Esophagus (tissue), 2 donors: Measurements from ENCODE around the gene KLHL15. TPM values are rescaled to one million over a fixed set of nuclear protein-coding genes. Genes with fewer than 3 reads are reported as not detected.
"Not testable (repeated sequence)": the region's sequence is repeated elsewhere in the genome, so short reads cannot be mapped to it uniquely, and the experiment has no call there.

Source experiments
- H3K27ac ChIP-seq, 2 donors: one replicate each; pipeline ENCODE4 v1.5.1; 2013; ENCODE audit warnings: low read depth in 2 of 2, mild to moderate bottlenecking in 2 of 2, inconsistent platforms in 1 of 2, low read length in 1 of 2, moderate library complexity in 1 of 2
- H3K27me3 ChIP-seq, 2 donors: one replicate each; pipeline ENCODE4 v1.6.1; 2013; ENCODE audit warnings: low read length in 2 of 2, control low read depth in 1 of 2, mild to moderate bottlenecking in 1 of 2; ENCODE audit not compliant: insufficient read depth in 2 of 2, control insufficient read depth in 1 of 2
- H3K36me3 ChIP-seq, 2 donors: one replicate each; pipeline ENCODE4 v1.6.1; 2013; ENCODE audit warnings: low read length in 1 of 2; ENCODE audit not compliant: control insufficient read depth in 2 of 2, insufficient read depth in 2 of 2
- H3K4me1 ChIP-seq, 2 donors: one replicate each; pipeline ENCODE4 v1.6.1; 2013; ENCODE audit warnings: low read length in 1 of 2; ENCODE audit not compliant: control insufficient read depth in 2 of 2, insufficient read depth in 2 of 2
- H3K4me3 ChIP-seq, 2 donors: one replicate each; pipeline ENCODE4 v1.5.1; 2013; ENCODE audit warnings: low read length in 2 of 2, mild to moderate bottlenecking in 2 of 2, low read depth in 1 of 2, moderate library complexity in 1 of 2
- H3K9me3 ChIP-seq, 2 donors: one replicate each; pipeline ENCODE4 v1.6.1; 2013; ENCODE audit warnings: mild to moderate bottlenecking in 2 of 2, low read depth in 1 of 2, low read length in 1 of 2, moderate library complexity in 1 of 2; ENCODE audit not compliant: control insufficient read depth in 2 of 2, insufficient read depth in 1 of 2
- WGBS, 2 donors: extraction: QIAGEN DNeasy Blood & Tissue Kit; methylation state at CpG; one replicate each; pipeline ENCODE4 v1.1.7; 2013; 5-methylcytosine and 5-hydroxymethylcytosine counted together
- polyA plus RNA-seq, 2 donors: library from polyadenylated mRNA; stranded (reverse); fragments of 200-250 nt; gene quantifications; one replicate each; pipeline ENCODE4 v1.2.3, GENCODE V29; 2013
- donor health status: healthy with polysubstance abuse.
- donor health status: Bipolar disorder and iron deficiency.

The KLHL15 gene
- polyA plus RNA-seq, 2 donors: 0.84 to 1.9 TPM

DNA sequence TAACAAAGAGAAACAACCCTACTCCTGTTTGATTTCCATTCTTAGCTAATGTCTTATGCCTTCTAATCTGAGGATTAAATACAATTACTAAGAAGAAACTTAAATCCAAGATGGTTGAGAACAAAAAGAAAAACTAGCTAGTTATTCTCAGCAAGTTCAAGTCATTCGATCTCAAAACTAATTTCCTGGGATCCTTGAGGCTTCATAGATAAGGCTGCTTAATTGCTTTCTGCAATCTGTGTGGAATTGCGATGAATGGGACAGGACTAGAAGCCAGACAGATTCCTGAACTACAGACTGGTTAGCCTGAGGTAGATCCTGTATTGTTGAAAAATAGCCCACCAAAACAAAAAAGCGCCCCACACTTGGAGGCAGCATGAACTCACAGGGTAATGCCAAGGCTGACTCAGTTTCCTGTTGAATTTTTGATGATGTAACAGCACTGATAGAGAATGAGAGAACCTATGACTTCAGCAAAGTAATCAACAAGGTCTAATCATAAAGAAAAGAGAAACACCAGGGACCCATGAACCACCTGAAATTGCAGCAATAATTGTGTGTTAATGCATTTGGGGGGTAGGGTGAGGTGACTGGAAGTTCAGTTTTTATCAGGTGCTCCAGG is 33.9 kb downstream of the KLHL15 start:
- Histone ChIP-seq H3K9me3 (no peaks in the 10 kb centered on the region), H3K36me3 (peaks cover 2 to 3% of the 10 kb centered on the region in 2 donors), H3K4me1 (no peaks in the 10 kb centered on the region), H3K27me3 (no peaks in the 10 kb centered on the region), H3K27ac (no peak overlapping the region), H3K4me3 (no peak overlapping the region)
- 71 to 93% methylated on average over 3 of the region's 3 CpGs for WGBS, 2 donors

DNA sequence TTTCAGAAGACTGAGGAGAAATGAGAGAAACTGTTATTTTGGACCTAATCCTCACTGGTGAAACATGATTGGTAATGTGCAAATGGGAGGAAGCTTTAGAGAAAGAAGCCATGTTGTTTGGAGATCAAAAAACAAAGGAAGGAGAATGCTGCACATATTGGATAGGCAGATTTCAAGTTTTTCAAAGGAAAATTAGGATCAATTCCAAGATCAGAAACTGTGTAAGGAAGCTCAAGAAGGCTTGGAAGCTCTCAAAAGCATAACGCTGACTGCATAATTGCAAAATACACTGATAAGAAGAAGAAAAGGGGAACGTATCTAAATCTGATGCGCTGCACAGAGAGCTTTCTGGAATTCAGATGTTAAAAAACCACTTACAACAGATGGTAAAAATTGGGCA is 34.6 kb downstream of the KLHL15 start:
- Histone ChIP-seq H3K27me3 (no peaks in the 10 kb centered on the region), H3K27ac (no peak overlapping the region), H3K36me3 (peaks cover 3 to 5% of the 10 kb centered on the region in 2 donors), H3K9me3 (no peaks in the 10 kb centered on the region), H3K4me3 (no peak overlapping the region), H3K4me1 (no peaks in the 10 kb centered on the region)
- 83 to 87% methylated on average over 3 of the region's 3 CpGs for WGBS, 2 donors

DNA sequence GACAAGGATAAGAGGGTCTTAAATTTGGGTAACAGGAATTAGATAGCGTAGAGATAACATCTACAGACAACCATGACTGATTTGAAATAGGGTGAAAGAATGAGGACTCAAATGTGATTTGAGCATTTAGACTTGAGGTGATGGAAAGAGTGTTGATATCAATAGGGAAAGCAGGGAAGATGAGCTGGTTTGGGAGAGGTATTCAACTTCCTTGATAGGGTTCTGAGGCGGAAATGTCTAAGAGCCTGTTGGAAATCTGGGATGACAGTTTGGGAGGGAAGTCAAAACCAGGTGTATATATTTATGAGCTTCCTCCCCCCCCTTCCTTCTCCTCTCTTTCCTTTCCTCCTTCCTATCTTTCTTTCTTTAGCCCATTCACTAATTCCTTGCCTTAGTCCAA is 36.5 kb downstream of the KLHL15 start:
- 96 to 98% methylated on average over 2 of the region's 2 CpGs for WGBS, 2 donors

DNA sequence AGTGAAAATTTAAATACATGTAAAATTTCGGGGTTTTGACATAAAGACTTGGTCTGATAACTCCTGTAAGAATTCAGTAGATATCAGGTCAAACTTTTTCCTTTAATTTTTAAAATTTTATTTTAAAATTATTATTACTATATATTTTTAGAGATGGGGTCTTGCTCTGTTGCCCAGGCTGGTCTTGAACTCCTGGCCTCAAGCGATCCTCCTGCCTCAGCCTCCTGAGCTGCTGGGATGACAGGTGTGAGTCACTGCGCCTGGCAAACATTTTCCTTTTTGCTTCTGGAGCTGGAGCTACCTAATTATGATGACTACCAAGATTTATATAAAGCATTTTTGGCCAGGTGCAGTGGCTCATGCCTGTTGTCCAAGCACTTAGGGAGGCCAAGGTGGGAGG is 37.3 kb downstream of the KLHL15 start:
- no peak overlapping the region for H3K4me3 ChIP-seq
- H3K9me3 ChIP-seq: no peaks in the 10 kb centered on the region
- H3K27ac ChIP-seq: no peak overlapping the region
- no peaks in the 10 kb centered on the region for H3K4me1 ChIP-seq
- peaks cover 3 to 5% of the 10 kb centered on the region in 2 donors for H3K36me3 ChIP-seq
- 89 to 92% methylated on average over 3 of the region's 3 CpGs for WGBS, 2 donors
- H3K27me3 ChIP-seq: no peaks in the 10 kb centered on the region

More for the DNA sequence above, 36.5 kb downstream of the KLHL15 start:
- Histone ChIP-seq H3K27ac (no peak overlapping the region), H3K4me3 (no peak overlapping the region), H3K36me3 (peaks cover 3 to 5% of the 10 kb centered on the region in 2 donors), H3K27me3 (no peaks in the 10 kb centered on the region), H3K4me1 (no peaks in the 10 kb centered on the region), H3K9me3 (no peaks in the 10 kb centered on the region)

DNA sequence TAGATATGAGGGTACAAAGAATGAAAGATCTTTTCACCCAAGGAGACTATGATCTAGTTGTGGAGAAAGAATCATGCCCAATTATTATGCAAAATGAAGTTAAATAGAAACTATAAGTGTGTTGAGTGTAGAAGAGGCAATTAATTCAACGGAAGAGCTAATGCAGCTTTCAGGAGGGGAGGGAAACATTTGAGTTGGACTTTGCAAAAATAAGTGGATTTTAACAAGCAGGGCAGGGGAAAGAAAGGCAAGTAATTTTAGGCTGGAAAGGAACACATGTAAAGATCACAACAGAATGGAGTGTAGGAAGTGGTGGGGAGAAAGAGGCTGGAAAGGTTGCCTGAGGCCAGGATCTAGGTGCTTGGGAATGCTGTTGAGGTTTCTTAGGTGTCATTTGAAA is 44.1 kb downstream of the KLHL15 start:
- Histone ChIP-seq H3K9me3 (no peaks in the 10 kb centered on the region), H3K27ac (no peak overlapping the region), H3K4me1 (no peaks in the 10 kb centered on the region), H3K4me3 (no peak overlapping the region), H3K27me3 (no peaks in the 10 kb centered on the region), H3K36me3 (peaks cover 0 to 1% of the 10 kb centered on the region in 2 donors)
- WGBS, 2 donors: 74 to 79% methylated on average over 1 of the region's 1 CpG

DNA sequence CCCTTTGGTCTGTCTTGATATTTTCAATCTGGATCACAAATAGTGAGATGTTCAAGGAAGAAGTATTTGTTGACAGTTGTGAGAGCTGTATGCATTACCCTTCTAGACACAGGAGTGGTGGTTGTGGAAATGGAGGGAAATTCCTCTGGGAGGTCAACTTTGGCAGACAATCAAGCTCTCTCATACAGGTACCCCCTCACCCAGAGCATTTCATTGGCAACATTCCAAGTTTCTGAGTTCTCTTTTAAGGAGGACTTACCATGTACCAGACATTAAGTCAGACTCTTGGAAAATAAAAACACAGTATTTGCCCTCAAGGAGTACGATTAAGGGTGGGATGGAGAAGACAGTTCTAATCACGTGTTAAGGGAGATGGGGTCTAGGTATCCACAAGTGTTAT is 45.3 kb downstream of the KLHL15 start:
- no peaks in the 10 kb centered on the region for H3K27me3 ChIP-seq
- H3K4me1 ChIP-seq: no peaks in the 10 kb centered on the region
- H3K9me3 ChIP-seq: no peaks in the 10 kb centered on the region
- H3K27ac ChIP-seq: no peak overlapping the region
- no peaks in the 10 kb centered on the region for H3K36me3 ChIP-seq
- 77 to 90% methylated on average over 2 of the region's 2 CpGs for WGBS, 2 donors
- no peak overlapping the region for H3K4me3 ChIP-seq

DNA sequence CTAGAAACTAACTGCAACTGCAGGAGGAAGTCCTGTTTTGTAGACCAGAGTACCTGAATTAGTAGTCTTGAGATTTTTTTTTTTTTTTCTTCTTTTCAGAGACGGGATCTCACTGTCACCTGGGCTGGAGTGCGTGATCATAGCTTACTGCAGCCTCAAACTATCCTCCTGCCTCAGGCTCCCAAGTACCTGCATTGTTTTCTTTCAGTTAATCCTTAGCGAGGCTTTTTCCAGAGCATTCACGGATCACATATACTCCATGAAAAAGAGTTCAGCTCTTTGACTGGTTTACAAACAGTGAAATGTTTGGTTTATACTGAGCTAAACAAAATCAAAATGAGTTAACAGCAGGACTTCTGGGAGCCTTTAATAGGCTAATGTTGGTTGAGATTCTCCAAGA is 45.8 kb downstream of the KLHL15 start:
- no peaks in the 10 kb centered on the region for H3K9me3 ChIP-seq
- no peaks in the 10 kb centered on the region for H3K27me3 ChIP-seq
- no peak overlapping the region for H3K27ac ChIP-seq
- no peak overlapping the region for H3K4me3 ChIP-seq
- 63 to 67% methylated on average over 4 of the region's 4 CpGs for WGBS, 2 donors
- no peaks in the 10 kb centered on the region for H3K4me1 ChIP-seq
- no peaks in the 10 kb centered on the region for H3K36me3 ChIP-seq

DNA sequence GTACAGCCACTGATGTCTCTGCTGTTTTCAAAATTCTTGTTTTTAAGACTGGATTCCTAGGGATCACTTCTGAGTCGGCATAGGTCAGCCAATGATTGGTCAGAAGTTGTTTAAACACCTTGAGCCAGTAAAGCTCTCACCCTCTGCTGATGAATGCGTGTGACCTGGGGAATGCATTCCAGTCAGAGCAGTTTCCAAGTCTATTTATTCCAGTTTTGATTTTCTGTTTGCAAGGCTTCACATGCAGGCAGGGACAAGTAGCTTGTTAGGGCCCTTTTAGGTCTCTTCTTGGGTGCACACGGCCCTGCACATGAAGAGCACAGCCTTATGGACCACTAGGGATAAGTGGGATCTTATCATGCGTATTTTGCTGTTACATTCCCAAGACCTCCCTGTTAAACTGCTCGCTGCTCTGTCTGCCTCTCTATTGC is 47.0 kb downstream of the KLHL15 start:
- Histone ChIP-seq H3K36me3 (no peaks in the 10 kb centered on the region), H3K27ac (no peak overlapping the region), H3K4me3 (no peak overlapping the region), H3K9me3 (no peaks in the 10 kb centered on the region), H3K27me3 (no peaks in the 10 kb centered on the region), H3K4me1 (no peaks in the 10 kb centered on the region)
- 44 to 58% methylated on average over 5 of the region's 5 CpGs for WGBS, 2 donors

DNA sequence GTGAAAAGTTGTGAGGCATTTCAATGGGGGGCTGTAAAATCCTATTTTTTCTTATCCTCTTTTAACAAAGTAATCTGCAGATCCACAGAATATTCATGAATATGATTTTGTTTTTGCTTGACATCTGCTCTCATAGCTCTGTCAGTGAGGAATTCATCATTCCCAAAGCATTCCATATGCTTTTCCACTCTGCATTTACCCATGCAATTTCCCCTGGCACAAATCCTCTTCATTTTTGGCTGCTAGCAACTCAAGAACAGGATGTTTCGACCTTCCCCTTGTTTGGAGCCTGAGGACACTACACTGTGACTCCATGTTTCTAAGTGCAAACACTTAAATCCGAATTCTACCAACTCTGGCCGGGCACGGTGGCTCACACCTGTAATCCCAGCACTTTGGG is 48.5 kb downstream of the KLHL15 start:
- no peaks in the 10 kb centered on the region for H3K36me3 ChIP-seq
- no peaks in the 10 kb centered on the region for H3K27me3 ChIP-seq
- H3K4me3 ChIP-seq: no peak overlapping the region
- WGBS, 2 donors: 79 to 88% methylated on average over 4 of the region's 4 CpGs
- H3K27ac ChIP-seq: no peak overlapping the region
- H3K4me1 ChIP-seq: no peaks in the 10 kb centered on the region
- H3K9me3 ChIP-seq: no peaks in the 10 kb centered on the region

DNA sequence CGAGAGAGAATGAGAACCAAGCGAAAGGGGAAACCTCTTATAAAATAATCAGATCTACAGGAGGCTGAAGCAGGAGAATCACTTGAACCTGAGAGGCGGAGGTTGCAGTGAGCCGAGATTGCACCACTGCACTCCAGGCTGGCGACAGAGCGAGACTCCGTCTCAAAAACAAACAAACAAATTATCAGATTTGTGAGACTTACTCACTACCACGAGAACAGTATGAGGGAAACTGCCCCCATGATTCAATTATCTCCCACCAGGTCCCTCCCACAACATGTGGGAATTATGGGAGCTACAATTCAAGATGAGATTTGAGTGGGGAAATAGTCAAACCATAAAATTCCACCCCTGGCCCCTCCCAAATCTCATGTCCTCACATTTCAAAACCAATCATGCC is 61.4 kb downstream of the KLHL15 start:
- not testable (repeated sequence) for H3K27ac ChIP-seq, H3K9me3 ChIP-seq, H3K36me3 ChIP-seq, H3K4me1 ChIP-seq, H3K4me3 ChIP-seq, H3K27me3 ChIP-seq
- WGBS, 2 donors: 92 to 94% methylated on average over 8 of the region's 8 CpGs
